ENCODE measurements around the gene SP3.
"Not testable (repeated sequence)": the region's sequence is repeated elsewhere in the genome, so short reads cannot be mapped to it uniquely, and the experiment has no call there.

- TF ChIP-seq YY1 (IDR thresholded peaks at IDR 0.05; ENCODE audit: insufficient read depth, insufficient read length); ZNF274 (IDR thresholded peaks at IDR 0.05; ENCODE audit: low read depth, low read length); SUZ12 (IDR thresholded peaks at IDR 0.05; ENCODE audit: extremely low read depth, insufficient read depth, insufficient read length): not testable (repeated sequence)
Observed at GRCh38 chr2:173889464-173889863, 75.7 kb downstream of the SP3 start.
